ENCODE results near the gene ERBB4. TPM values are rescaled to one million over a fixed set of nuclear protein-coding genes. Genes with fewer than 3 reads are reported as not detected.

Gene ERBB4
- total and polyA plus RNA-seq, 7 donors, result under 0.01 to 0.33 (median 0.08) TPM; not detected in 1

DNA sequence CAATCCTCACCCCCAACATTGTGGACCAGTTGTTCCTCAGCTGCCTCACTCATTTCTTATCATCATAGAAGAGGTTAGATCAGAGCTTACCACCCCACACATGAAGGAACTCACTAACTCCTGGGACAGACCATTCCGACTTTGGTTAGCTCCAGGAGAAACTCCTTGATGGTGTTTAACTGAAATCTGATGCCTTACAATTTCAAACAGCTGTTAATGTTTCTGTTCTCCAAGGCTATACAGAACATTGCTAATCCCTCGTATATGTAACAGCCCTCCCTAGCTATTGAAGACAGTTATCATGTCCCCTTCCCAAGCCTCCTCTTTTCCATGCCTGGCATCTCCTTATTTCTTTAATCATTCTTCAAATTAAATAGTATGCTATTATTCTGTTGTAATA lies 14.8 kb downstream of the ERBB4 start:
- Histone ChIP-seq H3K27me3 (no peaks in the 10 kb centered on the region), H3K36me3 (no peaks in the 10 kb centered on the region), H3K27ac (no peak overlapping the region), H3K4me3 (no peak overlapping the region), H3K4me1 (no peaks in the 10 kb centered on the region), H3K9me3 (no peaks in the 10 kb centered on the region)
- TF ChIP-seq, protein P1, sequence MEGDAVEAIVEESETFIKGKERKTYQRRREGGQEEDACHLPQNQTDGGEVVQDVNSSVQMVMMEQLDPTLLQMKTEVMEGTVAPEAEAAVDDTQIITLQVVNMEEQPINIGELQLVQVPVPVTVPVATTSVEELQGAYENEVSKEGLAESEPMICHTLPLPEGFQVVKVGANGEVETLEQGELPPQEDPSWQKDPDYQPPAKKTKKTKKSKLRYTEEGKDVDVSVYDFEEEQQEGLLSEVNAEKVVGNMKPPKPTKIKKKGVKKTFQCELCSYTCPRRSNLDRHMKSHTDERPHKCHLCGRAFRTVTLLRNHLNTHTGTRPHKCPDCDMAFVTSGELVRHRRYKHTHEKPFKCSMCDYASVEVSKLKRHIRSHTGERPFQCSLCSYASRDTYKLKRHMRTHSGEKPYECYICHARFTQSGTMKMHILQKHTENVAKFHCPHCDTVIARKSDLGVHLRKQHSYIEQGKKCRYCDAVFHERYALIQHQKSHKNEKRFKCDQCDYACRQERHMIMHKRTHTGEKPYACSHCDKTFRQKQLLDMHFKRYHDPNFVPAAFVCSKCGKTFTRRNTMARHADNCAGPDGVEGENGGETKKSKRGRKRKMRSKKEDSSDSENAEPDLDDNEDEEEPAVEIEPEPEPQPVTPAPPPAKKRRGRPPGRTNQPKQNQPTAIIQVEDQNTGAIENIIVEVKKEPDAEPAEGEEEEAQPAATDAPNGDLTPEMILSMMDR (IDR thresholded peaks at IDR 0.05), result no peak
- TF ChIP-seq POLR2AphosphoS5 (IDR thresholded peaks at IDR 0.05) (no peak), POLR2A (IDR thresholded peaks at IDR 0.05) (no peak), EP300 (IDR thresholded peaks at IDR 0.05) (no peak)
- no peak for DNase-seq
- intact Hi-C loops (cut with DNase I), result no loop called here
- WGBS, 2 donors, result 35 to 39% methylated on average over 2 of the region's 2 CpGs

DNA sequence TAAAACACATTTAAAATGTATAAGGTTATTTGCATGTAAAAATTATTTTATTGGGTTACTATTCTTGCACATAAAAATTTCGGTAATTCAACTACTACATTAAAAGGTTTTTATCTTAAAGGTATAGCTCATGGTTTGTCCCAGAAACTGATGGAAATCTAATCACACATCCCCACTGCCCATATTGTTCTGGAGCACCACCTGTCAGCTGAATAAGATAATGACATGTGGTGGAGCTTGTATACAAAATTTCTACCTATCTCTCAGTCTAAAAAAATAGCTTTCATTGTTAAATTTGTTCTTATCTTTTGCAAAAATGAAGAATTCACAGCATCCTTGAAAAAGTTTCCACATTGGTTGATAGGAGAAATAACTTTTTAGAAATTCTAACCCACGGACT lies 18.3 kb downstream of the ERBB4 start:
- Histone ChIP-seq H3K9me3 (no peaks in the 10 kb centered on the region), H3K27me3 (no peaks in the 10 kb centered on the region), H3K36me3 (no peaks in the 10 kb centered on the region), H3K4me3 (no peak overlapping the region), H3K4me1 (no peaks in the 10 kb centered on the region), H3K27ac (no peak overlapping the region)
- WGBS, 2 donors, result 20 to 38% methylated on average over 2 of the region's 2 CpGs
- intact Hi-C loops (cut with DNase I), result no loop called here
- TF ChIP-seq POLR2AphosphoS5 (IDR thresholded peaks at IDR 0.05) (no peak), POLR2A (IDR thresholded peaks at IDR 0.05) (no peak), EP300 (IDR thresholded peaks at IDR 0.05) (no peak)
- TF ChIP-seq, protein P1 (IDR thresholded peaks at IDR 0.05), result no peak
- DNase-seq, result no peak

DNA sequence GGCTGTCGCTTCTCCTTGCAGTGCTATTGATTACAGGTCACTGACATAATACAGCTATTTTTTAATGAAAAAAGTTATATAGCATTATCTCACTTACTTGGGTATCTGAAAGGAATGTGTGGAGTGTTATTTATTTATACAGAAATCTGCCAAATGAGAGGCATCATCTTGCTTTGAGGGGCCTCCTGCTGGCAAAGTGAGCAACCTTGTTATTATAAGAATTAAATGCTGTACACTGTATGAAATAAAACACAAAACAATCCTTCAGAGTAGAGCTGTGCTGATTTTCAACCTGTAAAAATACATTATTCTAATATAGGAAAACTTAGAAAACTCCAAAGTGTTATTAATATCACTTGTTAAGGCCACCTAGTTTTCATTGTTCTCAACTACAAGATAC lies 20.9 kb downstream of the ERBB4 start:
- Histone ChIP-seq H3K27ac (no peak overlapping the region), H3K4me1 (no peaks in the 10 kb centered on the region), H3K4me3 (no peak overlapping the region), H3K9me3 (no peaks in the 10 kb centered on the region), H3K36me3 (no peaks in the 10 kb centered on the region), H3K27me3 (no peaks in the 10 kb centered on the region)
- intact Hi-C loops (cut with DNase I), result no loop called here
- WGBS, 2 donors, result 86 to 94% methylated on average over 1 of the region's 1 CpG
- TF ChIP-seq POLR2A (IDR thresholded peaks at IDR 0.05), result no peak
- no peak for TF ChIP-seq POLR2AphosphoS5 (IDR thresholded peaks at IDR 0.05)
- TF ChIP-seq, protein P1 (IDR thresholded peaks at IDR 0.05), result no peak
- TF ChIP-seq EP300 (IDR thresholded peaks at IDR 0.05), result no peak
- DNase-seq, result no peak

DNA sequence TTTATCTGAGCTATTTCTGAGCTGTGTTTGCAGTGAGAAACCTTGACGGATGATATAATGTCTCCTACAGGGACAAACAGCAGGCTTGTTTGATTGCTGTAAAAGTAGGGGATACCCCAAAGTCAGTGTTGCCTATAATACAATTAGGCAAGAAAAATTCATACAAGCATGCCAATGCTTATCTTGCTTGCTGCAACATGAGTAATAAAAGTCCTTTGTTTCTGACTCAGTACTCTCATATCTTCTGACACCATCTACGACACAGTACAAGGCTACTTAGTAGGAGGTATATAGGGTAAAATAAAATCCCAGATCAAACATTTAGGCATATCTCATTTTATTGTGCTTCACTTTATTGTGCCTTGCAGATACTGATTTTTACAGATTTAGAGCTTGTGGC lies 33.0 kb downstream of the ERBB4 start:
- Histone ChIP-seq H3K36me3 (no peaks in the 10 kb centered on the region), H3K4me3 (no peak overlapping the region), H3K27me3 (no peaks in the 10 kb centered on the region), H3K27ac (no peak overlapping the region), H3K4me1 (no peaks in the 10 kb centered on the region), H3K9me3 (no peaks in the 10 kb centered on the region)
- TF ChIP-seq EP300 (IDR thresholded peaks at IDR 0.05) (no peak), POLR2AphosphoS5 (IDR thresholded peaks at IDR 0.05) (no peak), POLR2A (IDR thresholded peaks at IDR 0.05) (no peak)
- TF ChIP-seq, protein P1 (IDR thresholded peaks at IDR 0.05), result no peak
- no peak for DNase-seq
- intact Hi-C loops (cut with DNase I), result no loop called here
- WGBS, 2 donors, result 39 to 68% methylated on average over 2 of the region's 2 CpGs

DNA sequence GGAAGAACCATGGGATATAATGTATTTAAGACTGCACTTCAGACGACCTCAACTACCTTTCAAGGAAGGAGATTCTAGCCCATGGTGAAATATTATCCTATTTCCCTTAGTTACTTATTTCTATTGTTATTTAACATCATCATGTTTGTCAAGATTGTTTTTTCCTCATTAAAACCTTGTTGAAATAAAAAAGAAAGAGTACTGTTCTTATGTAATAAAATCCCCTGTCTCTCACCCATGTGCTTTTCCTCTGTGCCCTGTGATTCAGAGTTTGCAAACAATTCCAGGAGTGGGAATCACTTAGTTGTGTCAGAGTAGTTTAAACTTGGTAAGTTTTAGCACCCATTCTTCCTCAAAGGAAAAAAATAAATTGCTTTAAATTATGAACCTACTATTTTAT lies 43.6 kb downstream of the ERBB4 start:
- Histone ChIP-seq H3K27me3 (no peaks in the 10 kb centered on the region), H3K4me3 (no peak overlapping the region), H3K27ac (no peak overlapping the region), H3K9me3 (no peaks in the 10 kb centered on the region), H3K36me3 (no peaks in the 10 kb centered on the region), H3K4me1 (no peaks in the 10 kb centered on the region)
- TF ChIP-seq POLR2AphosphoS5 (IDR thresholded peaks at IDR 0.05) (no peak), POLR2A (IDR thresholded peaks at IDR 0.05) (no peak)
- DNase-seq, result no peak
- 39 to 53% methylated on average over 1 of the region's 1 CpG for WGBS, 2 donors
- intact Hi-C loops (cut with DNase I), result no loop called here
